GM12878 (cell line): ENCODE data around the gene RUVBL2. TPM values are rescaled to one million over a fixed set of nuclear protein-coding genes. Genes with fewer than 3 reads are reported as not detected.

Source experiments
- ATAC-seq: fragments of 200-7000 bp; cut with Tn5 transposase; 3 replicates; pipeline ENCODE4 v1.9.1; 2020; ENCODE audit warnings: mild to moderate bottlenecking, moderate library complexity
- BruUV-seq: library from RNA; stranded (reverse); fragments of 400-500 nt; replicated peaks from 2 replicates; lab custom pipeline; 2021; lab: Mats Ljungman, UMichigan
- CTCF ChIA-PET: fragments of 300-600 bp; sonication (Branson Sonifier 250); formaldehyde crosslinking; extraction: SDS; loops from one replicate; lab custom pipeline; 2021; ENCODE audit warnings: inconsistent platforms; lab: Yijun Ruan, JAX
- POLR2A ChIA-PET: fragments of 350-600 bp; formaldehyde crosslinking; extraction: SDS; loops from one replicate; lab custom pipeline; 2021; ENCODE audit warnings: inconsistent platforms; lab: Charles Lee
- RAD21 ChIA-PET: fragments of 300-600 bp; sonication (Branson Sonifier 250); formaldehyde crosslinking; loops from one replicate; lab custom pipeline; 2023; ENCODE audit warnings: antibody characterized with exemption; ENCODE audit not compliant: unreplicated experiment; lab: Charles Lee
- SMC1A ChIA-PET: fragments of 300-600 bp; sonication (Branson Sonifier 250); formaldehyde crosslinking; loops from one replicate; lab custom pipeline; 2023; ENCODE audit not compliant: unreplicated experiment, uncharacterized antibody; lab: Charles Lee
- DNase-seq: peaks from one replicate; pipeline ENCODE4 v3.0.0-alpha.2; 2011; ENCODE audit warnings: low read depth, low spot score
- FAIRE-seq: peaks from 3 replicates; lab custom pipeline; 2011; peaks lifted over from hg19 to GRCh38; lab: Jason Lieb, UNC
- H2AFZ ChIP-seq: 2 replicates; pipeline ENCODE4 v1.6.0; 2011; ENCODE audit warnings: low read depth, low read length, control low read depth; ENCODE audit not compliant: control insufficient read depth
- H3K27ac ChIP-seq: 2 replicates; pipeline ENCODE4 v1.5.1; 2011; ENCODE audit warnings: control low read depth; ENCODE audit not compliant: control insufficient read depth, insufficient read depth
- H3K27me3 ChIP-seq, 2 experiments: replicated peaks in 1 of 2; 2 replicates each; pipeline versions ENCODE4 v1.6.0 to v1.6.1; 2011; ENCODE audit warnings: low read length in 1 of 2; ENCODE audit not compliant: control insufficient read depth in 2 of 2, insufficient read depth in 2 of 2
- H3K36me3 ChIP-seq, 2 experiments: 2 replicates each; pipeline ENCODE4 v1.5.1; 2011; ENCODE audit warnings: low read length in 1 of 2; ENCODE audit not compliant: control insufficient read depth in 2 of 2, insufficient read depth in 2 of 2
- H3K4me1 ChIP-seq: 2 replicates; pipeline ENCODE4 v1.6.1; 2011; ENCODE audit warnings: mild to moderate bottlenecking, low read length, moderate library complexity, mixed read lengths; ENCODE audit not compliant: control insufficient read depth, insufficient read depth
- H3K4me2 ChIP-seq: 2 replicates; pipeline ENCODE4 v1.6.0; 2011; ENCODE audit warnings: control low read depth; ENCODE audit not compliant: control insufficient read depth, insufficient read depth
- H3K4me3 ChIP-seq: fragments of 200-600 bp; sonication (generic); 2 replicates; pipeline ENCODE4 v1.5.1; 2016
- H3K79me2 ChIP-seq: 2 replicates; pipeline ENCODE4 v1.6.0; 2011; ENCODE audit warnings: low read length; ENCODE audit not compliant: control insufficient read depth, insufficient read depth
- H3K9ac ChIP-seq: 2 replicates; pipeline ENCODE4 v1.8.0; 2011; ENCODE audit warnings: low read length, control low read depth, mixed read lengths; ENCODE audit not compliant: control insufficient read depth, insufficient read depth
- H3K9me3 ChIP-seq: replicated peaks from 3 replicates; pipeline ENCODE4 v1.5.1; 2011; ENCODE audit warnings: mild to moderate bottlenecking, low read length; ENCODE audit not compliant: control insufficient read depth, insufficient read depth
- H4K20me1 ChIP-seq: 2 replicates; pipeline ENCODE4 v1.6.0; 2011; ENCODE audit not compliant: control insufficient read depth, insufficient read depth
- BACH1 ChIP-seq: fragments of 450-650 bp; IDR thresholded peaks from 2 replicates; pipeline ENCODE4 v1.6.1; 2017; ENCODE audit warnings: mild to moderate bottlenecking, borderline replicate concordance
- CHD2 ChIP-seq: IDR thresholded peaks from 2 replicates; pipeline ENCODE4 v1.6.1; 2011; ENCODE audit warnings: low read depth, low read length, improper control_type of control experiment, borderline replicate concordance
- ETV6 ChIP-seq, 2 experiments: fragments of 450-650 bp in 1 of 2; IDR thresholded peaks in 1 of 2; conservative IDR thresholded peaks in 1 of 2; 2 replicates each; pipeline ENCODE4 v1.6.1; 2014; ENCODE audit warnings: antibody characterized with exemption in 1 of 2, borderline replicate concordance in 1 of 2, low read depth in 1 of 2, mild to moderate bottlenecking in 1 of 2, moderate library complexity in 1 of 2
- GATAD2B ChIP-seq: fragments of 450-650 bp; conservative IDR thresholded peaks from 2 replicates; pipeline ENCODE4 v1.6.1; 2017; ENCODE audit warnings: low read depth, mild to moderate bottlenecking, moderate library complexity
- MEF2B ChIP-seq: fragments of 450-650 bp; IDR thresholded peaks from 2 replicates; pipeline ENCODE4 v1.6.1; 2018; ENCODE audit warnings: mild to moderate bottlenecking, moderate library complexity; ENCODE audit not compliant: partially characterized antibody, poor library complexity, severe bottlenecking
- NFIC ChIP-seq: IDR thresholded peaks from 2 replicates; pipeline ENCODE4 v1.6.1; 2012; ENCODE audit warnings: low read depth, mild to moderate bottlenecking, inconsistent platforms, low read length, moderate library complexity
- SP1 ChIP-seq: IDR thresholded peaks from one replicate; pipeline ENCODE4 v1.6.1; 2011; ENCODE audit warnings: low read depth, low read length
- STAT1 ChIP-seq: fragments of 450-650 bp; conservative IDR thresholded peaks from 2 replicates; pipeline ENCODE4 v1.6.1; 2014; ENCODE audit warnings: antibody characterized with exemption, mild to moderate bottlenecking
- TCF12 ChIP-seq: IDR thresholded peaks from 2 replicates; pipeline ENCODE4 v1.6.1; 2011; ENCODE audit warnings: low read depth, mild to moderate bottlenecking, low read length
- YY1 ChIP-seq: IDR thresholded peaks from 2 replicates; pipeline ENCODE4 v1.6.1; 2011; ENCODE audit warnings: low read depth, mild to moderate bottlenecking, low read length
- ZNF217 ChIP-seq: fragments of 450-650 bp; IDR thresholded peaks from 2 replicates; pipeline ENCODE4 v1.6.1; 2017; ENCODE audit warnings: antibody characterized with exemption, mild to moderate bottlenecking
- ZSCAN29 ChIP-seq: fragments of 450-650 bp; IDR thresholded peaks from 2 replicates; pipeline ENCODE4 v1.6.1; 2017; ENCODE audit warnings: mild to moderate bottlenecking, moderate library complexity
- ZZZ3 ChIP-seq: IDR thresholded peaks from 2 replicates; pipeline ENCODE4 v1.6.1; 2011; ENCODE audit warnings: low read depth; ENCODE audit not compliant: control insufficient read depth, insufficient read length
- WGBS: methylation state at CpG from one replicate; pipeline ENCODE4 v1.1.6; 2016; ENCODE audit warnings: low lambda C conversion rate; ENCODE audit not compliant: insufficient replicate concordance, insufficient coverage; ENCODE audit errors: missing lambda C conversion rate; 5-methylcytosine and 5-hydroxymethylcytosine counted together
- in situ Hi-C: fragments of 300-500 bp; cut with MboI; formaldehyde crosslinking; loops from 9 replicates; pipeline ENCODE4 v1.14.3; 2018; ENCODE audit warnings: mixed read lengths
- intact Hi-C: fragments of 100-400 bp; cut with micrococcal nuclease; formaldehyde crosslinking; loops from one replicate; pipeline ENCODE4 v1.14.2; 2022; ENCODE audit not compliant: unreplicated experiment
- polyA plus RNA-seq, 11 experiments: library from polyadenylated mRNA; depleted of rRNA in 4 of 11; unstranded in 6 of 11; stranded (reverse) in 5 of 11; fragments of >200 nt; fragmentation: Nextera tagmentation in 4 of 11; fragmentation: Illumina TruSeq in 1 of 11; extraction: Ambion mirVana in 4 of 11; extraction: Trizol in 1 of 11; gene quantifications; 1 replicate in 1 of 11; 2 replicates in 10 of 11; pipeline versions ENCODE4 v1.2.1 to v1.2.3, GENCODE V29; 2011 to 2016; ENCODE audit warnings: inconsistent platforms in 2 of 11, missing spikeins in 2 of 11, low read depth in 1 of 11
- total RNA-seq, 4 experiments: library from RNA; depleted of rRNA in 3 of 4; stranded (reverse); fragments of >200 nt in 3 of 4; fragmentation: Illumina TruSeq in 1 of 4; extraction: Trizol in 1 of 4; gene quantifications; 2 replicates each; pipeline versions ENCODE4 v1.2.1 to v1.2.3, GENCODE V29; 2013 to 2021
- TF ChIP-seq, protein P1 (sequence below): fragments of 450-650 bp; IDR thresholded peaks from 2 replicates; pipeline ENCODE4 v1.6.1; 2016; ENCODE audit warnings: mild to moderate bottlenecking
- TF ChIP-seq, protein P2 (sequence below): IDR thresholded peaks from 2 replicates; pipeline ENCODE4 v1.6.1; 2012; ENCODE audit warnings: improper control_type of control experiment, low read depth, low read length; ENCODE audit not compliant: insufficient replicate concordance
- TF ChIP-seq, protein P3 (sequence below): fragments of 450-650 bp; IDR thresholded peaks from 2 replicates; pipeline ENCODE4 v1.6.1; 2017; ENCODE audit warnings: low read depth, mild to moderate bottlenecking, moderate library complexity

Gene RUVBL2
- total and polyA plus RNA-seq, 10 of the 15 experiments (the other 5 are each of a cell fraction or from before 2014, with no cell fraction given), result 33.8 to 224 (median 125) TPM

DNA sequence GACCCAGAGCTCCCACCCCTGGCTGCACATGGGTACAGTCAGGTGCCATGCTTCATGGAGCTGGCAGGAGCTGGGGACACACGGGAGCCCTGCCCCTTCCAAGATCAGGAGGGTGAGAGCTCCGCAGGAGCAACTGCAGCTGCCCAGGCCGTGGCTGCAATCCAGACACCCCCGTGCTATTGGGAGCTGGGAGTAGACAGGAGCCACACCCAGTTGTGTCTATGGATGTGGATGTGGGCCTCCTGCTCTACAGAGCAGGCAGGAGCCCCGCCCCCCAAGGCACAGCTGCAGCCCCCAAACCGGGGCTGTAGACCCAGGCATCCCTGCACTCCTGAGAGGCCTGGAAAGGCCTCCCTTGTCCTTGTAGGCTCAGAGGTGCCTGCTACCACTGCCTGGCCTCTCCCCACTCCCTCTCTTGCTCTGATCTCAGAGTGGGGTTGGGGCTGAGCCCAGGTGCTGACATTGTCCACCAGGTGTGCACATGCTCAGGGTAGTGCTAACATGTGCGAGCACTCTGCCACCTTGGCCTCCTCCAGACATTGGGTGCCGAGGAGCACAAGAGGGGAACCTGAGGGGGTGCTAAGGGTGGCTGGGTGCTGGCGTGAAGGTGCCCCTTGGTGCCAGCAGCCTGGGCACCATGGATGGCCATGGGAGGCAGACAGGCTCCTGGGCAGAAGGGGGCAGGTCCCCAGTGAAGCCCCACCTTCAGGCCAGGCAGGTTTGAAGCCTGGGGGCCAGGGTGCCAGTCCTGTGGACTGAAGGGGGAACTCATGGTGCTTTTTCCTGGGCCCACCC is 47.0 kb upstream of the RUVBL2 start:
- no peak for FAIRE-seq
- ChIA-PET POLR2A (no interaction called here), SMC1A (no interaction called here), CTCF (no interaction called here), RAD21 (no interaction called here)
- no peak for DNase-seq
- TF ChIP-seq ZSCAN29, result no peak
- TF ChIP-seq GATAD2B, result no peak
- no peak for TF ChIP-seq CHD2
- TF ChIP-seq STAT1, result no peak
- no peak for TF ChIP-seq YY1
- TF ChIP-seq, protein P1, sequence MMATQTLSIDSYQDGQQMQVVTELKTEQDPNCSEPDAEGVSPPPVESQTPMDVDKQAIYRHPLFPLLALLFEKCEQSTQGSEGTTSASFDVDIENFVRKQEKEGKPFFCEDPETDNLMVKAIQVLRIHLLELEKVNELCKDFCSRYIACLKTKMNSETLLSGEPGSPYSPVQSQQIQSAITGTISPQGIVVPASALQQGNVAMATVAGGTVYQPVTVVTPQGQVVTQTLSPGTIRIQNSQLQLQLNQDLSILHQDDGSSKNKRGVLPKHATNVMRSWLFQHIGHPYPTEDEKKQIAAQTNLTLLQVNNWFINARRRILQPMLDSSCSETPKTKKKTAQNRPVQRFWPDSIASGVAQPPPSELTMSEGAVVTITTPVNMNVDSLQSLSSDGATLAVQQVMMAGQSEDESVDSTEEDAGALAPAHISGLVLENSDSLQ, result no peak
- TF ChIP-seq ETV6 (conservative IDR thresholded peaks at IDR 0.05 in 1 of 2, IDR thresholded peaks at IDR 0.05 in 1 of 2; ENCODE audit: borderline replicate concordance in 1 of 2, low read depth in 1 of 2), result no peak
- TF ChIP-seq MEF2B, result no peak
- TF ChIP-seq ZNF217, result no peak
- TF ChIP-seq BACH1, result no peak
- no peak for TF ChIP-seq SP1
- TF ChIP-seq, protein P2, sequence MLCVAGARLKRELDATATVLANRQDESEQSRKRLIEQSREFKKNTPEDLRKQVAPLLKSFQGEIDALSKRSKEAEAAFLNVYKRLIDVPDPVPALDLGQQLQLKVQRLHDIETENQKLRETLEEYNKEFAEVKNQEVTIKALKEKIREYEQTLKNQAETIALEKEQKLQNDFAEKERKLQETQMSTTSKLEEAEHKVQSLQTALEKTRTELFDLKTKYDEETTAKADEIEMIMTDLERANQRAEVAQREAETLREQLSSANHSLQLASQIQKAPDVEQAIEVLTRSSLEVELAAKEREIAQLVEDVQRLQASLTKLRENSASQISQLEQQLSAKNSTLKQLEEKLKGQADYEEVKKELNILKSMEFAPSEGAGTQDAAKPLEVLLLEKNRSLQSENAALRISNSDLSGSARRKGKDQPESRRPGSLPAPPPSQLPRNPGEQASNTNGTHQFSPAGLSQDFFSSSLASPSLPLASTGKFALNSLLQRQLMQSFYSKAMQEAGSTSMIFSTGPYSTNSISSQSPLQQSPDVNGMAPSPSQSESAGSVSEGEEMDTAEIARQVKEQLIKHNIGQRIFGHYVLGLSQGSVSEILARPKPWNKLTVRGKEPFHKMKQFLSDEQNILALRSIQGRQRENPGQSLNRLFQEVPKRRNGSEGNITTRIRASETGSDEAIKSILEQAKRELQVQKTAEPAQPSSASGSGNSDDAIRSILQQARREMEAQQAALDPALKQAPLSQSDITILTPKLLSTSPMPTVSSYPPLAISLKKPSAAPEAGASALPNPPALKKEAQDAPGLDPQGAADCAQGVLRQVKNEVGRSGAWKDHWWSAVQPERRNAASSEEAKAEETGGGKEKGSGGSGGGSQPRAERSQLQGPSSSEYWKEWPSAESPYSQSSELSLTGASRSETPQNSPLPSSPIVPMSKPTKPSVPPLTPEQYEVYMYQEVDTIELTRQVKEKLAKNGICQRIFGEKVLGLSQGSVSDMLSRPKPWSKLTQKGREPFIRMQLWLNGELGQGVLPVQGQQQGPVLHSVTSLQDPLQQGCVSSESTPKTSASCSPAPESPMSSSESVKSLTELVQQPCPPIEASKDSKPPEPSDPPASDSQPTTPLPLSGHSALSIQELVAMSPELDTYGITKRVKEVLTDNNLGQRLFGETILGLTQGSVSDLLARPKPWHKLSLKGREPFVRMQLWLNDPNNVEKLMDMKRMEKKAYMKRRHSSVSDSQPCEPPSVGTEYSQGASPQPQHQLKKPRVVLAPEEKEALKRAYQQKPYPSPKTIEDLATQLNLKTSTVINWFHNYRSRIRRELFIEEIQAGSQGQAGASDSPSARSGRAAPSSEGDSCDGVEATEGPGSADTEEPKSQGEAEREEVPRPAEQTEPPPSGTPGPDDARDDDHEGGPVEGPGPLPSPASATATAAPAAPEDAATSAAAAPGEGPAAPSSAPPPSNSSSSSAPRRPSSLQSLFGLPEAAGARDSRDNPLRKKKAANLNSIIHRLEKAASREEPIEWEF, result no peak
- TF ChIP-seq, protein P3, sequence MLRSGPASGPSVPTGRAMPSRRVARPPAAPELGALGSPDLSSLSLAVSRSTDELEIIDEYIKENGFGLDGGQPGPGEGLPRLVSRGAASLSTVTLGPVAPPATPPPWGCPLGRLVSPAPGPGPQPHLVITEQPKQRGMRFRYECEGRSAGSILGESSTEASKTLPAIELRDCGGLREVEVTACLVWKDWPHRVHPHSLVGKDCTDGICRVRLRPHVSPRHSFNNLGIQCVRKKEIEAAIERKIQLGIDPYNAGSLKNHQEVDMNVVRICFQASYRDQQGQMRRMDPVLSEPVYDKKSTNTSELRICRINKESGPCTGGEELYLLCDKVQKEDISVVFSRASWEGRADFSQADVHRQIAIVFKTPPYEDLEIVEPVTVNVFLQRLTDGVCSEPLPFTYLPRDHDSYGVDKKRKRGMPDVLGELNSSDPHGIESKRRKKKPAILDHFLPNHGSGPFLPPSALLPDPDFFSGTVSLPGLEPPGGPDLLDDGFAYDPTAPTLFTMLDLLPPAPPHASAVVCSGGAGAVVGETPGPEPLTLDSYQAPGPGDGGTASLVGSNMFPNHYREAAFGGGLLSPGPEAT, result no peak
- no peak for TF ChIP-seq NFIC
- no peak for TF ChIP-seq ZZZ3
- TF ChIP-seq TCF12, result no peak
- intact Hi-C loops, result no loop called here
- H3K27me3 ChIP-seq, result no peaks in the 10 kb centered on the region
- no peaks in the 10 kb centered on the region for H3K36me3 ChIP-seq
- no peak overlapping the region for H3K9ac ChIP-seq
- no peak overlapping the region for H3K4me2 ChIP-seq
- H3K9me3 ChIP-seq, result peaks cover 10% of the 10 kb centered on the region; the same call in 1 of the 3 replicates
- 38% methylated on average over 9 of the region's 9 CpGs for WGBS
- BruUV-seq, result no TSS peak
- no peaks in the 10 kb centered on the region for H4K20me1 ChIP-seq
- no peak overlapping the region for H3K27ac ChIP-seq
- no peak for ATAC-seq
- H2AFZ ChIP-seq, result no peak overlapping the region
- H3K4me1 ChIP-seq, result no peaks in the 10 kb centered on the region
- in situ Hi-C loops, result no loop called here
- no peak overlapping the region for H3K4me3 ChIP-seq
- H3K79me2 ChIP-seq, result no peaks in the 10 kb centered on the region
